Ovary (tissue), 9 donors: ENCODE results near the gene GALNT13. TPM values are rescaled to one million over a fixed set of nuclear protein-coding genes. Genes with fewer than 3 reads are reported as not detected.

Source experiments
- DNase-seq, 5 donors: peaks; one replicate each; pipeline ENCODE4 v3.0.0-alpha.2; 2019 to 2020
- H3K27ac ChIP-seq, 2 donors: fragments of 200-600 bp; one replicate each; pipeline versions ENCODE4 v1.5.1 to v1.8.0; 2019 to 2022
- H3K27me3 ChIP-seq: fragments of 200-600 bp; one replicate; pipeline ENCODE4 v1.8.0; 2022
- H3K36me3 ChIP-seq: fragments of 200-600 bp; sonication (generic); one replicate; pipeline ENCODE4 v1.5.1; 2019
- H3K4me1 ChIP-seq: one replicate; pipeline ENCODE4 v1.8.1; 2013; ENCODE audit warnings: mild to moderate bottlenecking, moderate library complexity; ENCODE audit not compliant: insufficient read depth
- H3K4me3 ChIP-seq: fragments of 200-600 bp; sonication (generic); one replicate; pipeline ENCODE4 v1.5.1; 2017
- H3K9me3 ChIP-seq, 2 donors: fragments of 200-600 bp in 1 of 2; sonication (generic) in 1 of 2; one replicate each; pipeline versions ENCODE4 v1.5.1 to v1.8.1; 2013 to 2019; ENCODE audit warnings: mild to moderate bottlenecking in 1 of 2, moderate library complexity in 1 of 2
- CTCF ChIP-seq, 3 donors: fragments of 450-650 bp in 2 of 3; fragments of 200-600 bp in 1 of 3; IDR thresholded peaks; one replicate each; pipeline versions ENCODE4 v1.5.1 to v1.8.0; 2016 to 2022; ENCODE audit warnings: antibody characterized with exemption in 3 of 3, mild to moderate bottlenecking in 1 of 3
- EP300 ChIP-seq: sonication (generic); formaldehyde crosslinking; IDR thresholded peaks from one replicate; pipeline ENCODE4 v1.6.1; 2017; ENCODE audit warnings: antibody characterized with exemption
- POLR2A ChIP-seq: fragments of 450-650 bp; IDR thresholded peaks from one replicate; pipeline ENCODE4 v1.6.1; 2017; ENCODE audit warnings: antibody characterized with exemption, mild to moderate bottlenecking, moderate library complexity
- WGBS, 3 donors: extraction: QIAGEN DNeasy Blood & Tissue Kit in 1 of 3; methylation state at CpG; one replicate each; pipeline versions ENCODE4 v1.1.5 to v1.1.7; 2013 to 2017; 5-methylcytosine and 5-hydroxymethylcytosine counted together
- intact Hi-C, 4 donors: fragments of 100-400 bp; cut with DNase I; formaldehyde crosslinking; loops; one replicate each; pipeline versions ENCODE4 v1.11.0 to v1.15.1; 2022 to 2023
- polyA plus RNA-seq, 2 donors: library from polyadenylated mRNA; stranded (reverse); fragments of 200-250 nt in 1 of 2; fragments of 350-450 nt in 1 of 2; fragmentation: Illumina TruSeq in 1 of 2; extraction: RNeasy Lipid Tissue Mini Kit (QIAGEN cat#74804) in 1 of 2; gene quantifications; one replicate each; pipeline ENCODE4 v1.2.3, GENCODE V29; 2013 to 2014
- total RNA-seq, 7 donors: library from RNA; depleted of rRNA in 2 of 7; stranded (reverse); fragments of >200 nt in 2 of 7; fragmentation: NEBNext Ultra II Directional in 3 of 7; extraction: Animal tissue kit (Norgen Biotek cat#: 25700) in 3 of 7; gene quantifications; one replicate each; pipeline versions ENCODE4 v1.1.0 to v1.2.4, GENCODE V29; 2016 to 2023
- donor health status: DM: no; HTN: no; CAD: no; lungs with moderate emphysema.
- donor health status: DM: no; HTN: no; CAD: no.
- donor health status: Bipolar disorder and iron deficiency.
- donor health status: DM: yes; HTN: yes; CAD: no.
- donor health status: DM: no; HTN: no; CAD: no.
- donor health status: DM: yes; HTN: yes; CAD: no.

GALNT13 gene
- total and polyA plus RNA-seq, 9 donors = 0.22 to 4.7 (median 1.1) TPM; not detected in 1

GRCh38 chr2:154120706-154121105 lies 249.0 kb downstream of the GALNT13 start:
- intact Hi-C loops = no loop called here
- no peaks in the 10 kb centered on the region for H3K4me1 ChIP-seq
- H3K9me3 ChIP-seq = no peaks in the 10 kb centered on the region
- no peak for DNase-seq
- no peak overlapping the region for H3K4me3 ChIP-seq
- TF ChIP-seq CTCF (IDR thresholded peaks at IDR 0.05) = no peak
- no peak for TF ChIP-seq POLR2A
- no peak for TF ChIP-seq EP300
- no peak overlapping the region for H3K27ac ChIP-seq
- no peaks in the 10 kb centered on the region for H3K27me3 ChIP-seq
- WGBS, 3 donors = 72 to 79% (median 73%) methylated on average over 2 of the region's 2 CpGs
- no peaks in the 10 kb centered on the region for H3K36me3 ChIP-seq

GRCh38 chr2:154125891-154126290 lies 254.2 kb downstream of the GALNT13 start:
- Histone ChIP-seq H3K9me3 (no peaks in the 10 kb centered on the region), H3K27me3 (no peaks in the 10 kb centered on the region), H3K36me3 (no peaks in the 10 kb centered on the region), H3K4me1 (no peaks in the 10 kb centered on the region), H3K27ac (no peak overlapping the region), H3K4me3 (no peak overlapping the region)
- intact Hi-C loops = no loop called here
- no peak for DNase-seq
- TF ChIP-seq POLR2A (no peak), CTCF (IDR thresholded peaks at IDR 0.05) (no peak), EP300 (no peak)

- Histone ChIP-seq H3K9me3 (no peaks in the 10 kb centered on the region), H3K4me1 (no peaks in the 10 kb centered on the region), H3K4me3 (no peak overlapping the region), H3K27ac (no peak overlapping the region), H3K27me3 (no peaks in the 10 kb centered on the region), H3K36me3 (no peaks in the 10 kb centered on the region)
- intact Hi-C loops = no loop called here
- no peak for DNase-seq
- TF ChIP-seq POLR2A (no peak), EP300 (no peak), CTCF (IDR thresholded peaks at IDR 0.05) (no peak)
- 8 to 28% (median 13%) methylated on average over 1 of the region's 1 CpG for WGBS, 3 donors
These were observed 259.1 kb downstream of the GALNT13 start for GRCh38 chr2:154130821-154131220.

DNA sequence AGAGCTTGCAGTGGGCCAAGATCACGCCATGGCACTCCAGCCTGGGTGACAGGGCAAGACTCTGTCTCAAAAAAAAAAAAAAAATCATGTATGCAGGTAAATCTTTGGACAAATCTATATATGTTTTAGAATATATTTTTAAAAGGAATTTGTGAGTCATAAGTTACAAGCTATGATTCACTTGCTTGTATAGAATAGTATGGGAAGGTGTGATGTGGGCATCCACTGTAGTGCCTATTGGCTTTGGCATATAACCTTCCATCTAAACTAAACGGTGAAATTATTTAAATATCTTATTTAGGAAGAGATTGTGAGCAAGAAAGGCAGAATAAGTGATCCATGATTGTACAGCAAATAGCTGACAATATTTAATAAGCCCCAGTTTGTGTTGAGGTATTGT lies 261.1 kb downstream of the GALNT13 start:
- 60 to 84% (median 78%) methylated on average over 2 of the region's 2 CpGs for WGBS, 3 donors
- H3K4me3 ChIP-seq = no peak overlapping the region
- no peaks in the 10 kb centered on the region for H3K27me3 ChIP-seq
- no peaks in the 10 kb centered on the region for H3K9me3 ChIP-seq
- H3K4me1 ChIP-seq = no peaks in the 10 kb centered on the region
- no peak overlapping the region for H3K27ac ChIP-seq
- intact Hi-C loops = no loop called here
- DNase-seq = no peak
- TF ChIP-seq CTCF (IDR thresholded peaks at IDR 0.05) = no peak
- no peak for TF ChIP-seq POLR2A
- no peak for TF ChIP-seq EP300
- H3K36me3 ChIP-seq = no peaks in the 10 kb centered on the region

- 59 to 74% (median 65%) methylated on average over 3 of the region's 3 CpGs for WGBS, 3 donors
- Histone ChIP-seq H3K9me3 (no peaks in the 10 kb centered on the region), H3K36me3 (no peaks in the 10 kb centered on the region), H3K27ac (no peak overlapping the region), H3K4me1 (no peaks in the 10 kb centered on the region), H3K4me3 (no peak overlapping the region), H3K27me3 (no peaks in the 10 kb centered on the region)
- no peak for TF ChIP-seq EP300
- TF ChIP-seq CTCF (IDR thresholded peaks at IDR 0.05) = no peak
- TF ChIP-seq POLR2A = no peak
- intact Hi-C loops = no loop called here
- DNase-seq = no peak
These were observed 262.1 kb downstream of the GALNT13 start for GRCh38 chr2:154133823-154134222.
